Urothelium cell line (cell line): ENCODE measurements around the gene VWA5B1.

ENCODE experiments used
- DNase-seq: peaks from one replicate; pipeline ENCODE4 v3.0.0; 2011; ENCODE audit warnings: low spot score, mixed read lengths
- FAIRE-seq: peaks from 2 replicates; lab custom pipeline; 2011; peaks lifted over from hg19 to GRCh38; lab: Jason Lieb, UNC

The VWA5B1 gene

GRCh38 chr1:20365421-20366055 is 74.9 kb downstream of the VWA5B1 start:
- FAIRE-seq (no peak), DNase-seq (no peak)

GRCh38 chr1:20366056-20366462 is 75.4 kb downstream of the VWA5B1 start:
- DNase-seq (peak; percentile 38), FAIRE-seq (no peak)

GRCh38 chr1:20366463-20367115 is 75.9 kb downstream of the VWA5B1 start:
- FAIRE-seq (no peak), DNase-seq (no peak)

GRCh38 chr1:20367116-20367585 is 76.5 kb downstream of the VWA5B1 start:
- no peak for FAIRE-seq
- DNase-seq = peak; percentile 82

DNA sequence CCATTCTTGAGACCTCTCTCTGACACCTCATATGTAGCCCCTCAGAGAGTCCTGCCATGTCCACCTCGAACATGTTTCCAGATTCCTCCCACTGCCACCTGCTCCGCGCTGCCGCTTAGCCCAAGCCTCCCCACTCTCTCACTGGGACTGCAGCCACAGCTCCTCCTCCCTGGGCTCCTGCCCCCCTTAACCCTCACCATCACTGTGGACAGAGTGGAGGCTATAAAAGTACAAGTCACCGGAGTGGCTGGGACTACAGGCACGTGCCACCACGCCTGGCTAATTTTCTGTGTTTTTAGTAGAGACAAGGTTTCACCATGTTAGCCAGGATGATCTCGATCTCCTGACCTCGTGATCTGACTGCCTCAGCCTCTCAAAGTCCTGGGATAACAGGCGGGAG is 77.0 kb downstream of the VWA5B1 start:
- no peak for DNase-seq

GRCh38 chr1:20368866-20369470 is 78.3 kb downstream of the VWA5B1 start:
- FAIRE-seq (no peak), DNase-seq (no peak)

More for the DNA sequence above, 77.0 kb downstream of the VWA5B1 start:
- no peak for FAIRE-seq

DNA sequence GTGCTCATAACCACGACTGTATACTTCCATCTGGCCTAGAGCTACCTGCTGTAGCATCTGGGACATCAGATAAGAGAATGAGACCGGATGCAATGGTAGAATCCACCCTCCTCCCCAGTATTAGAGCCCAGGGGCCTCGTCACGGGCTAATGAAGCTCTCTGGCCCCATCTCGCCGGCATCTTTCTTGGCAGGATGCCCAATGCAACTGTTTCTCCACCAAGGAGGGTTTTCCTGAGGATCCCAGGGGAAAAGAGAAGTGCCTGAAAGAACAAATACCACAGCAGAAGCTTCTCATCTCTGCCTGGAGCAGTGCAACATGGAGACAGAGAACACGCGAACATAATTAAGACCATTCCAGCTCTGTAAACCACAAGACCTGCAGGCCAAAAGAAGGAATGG is 80.0 kb downstream of the VWA5B1 start:
- no peak for FAIRE-seq
- no peak for DNase-seq

GRCh38 chr1:20371411-20371810 is 80.7 kb downstream of the VWA5B1 start:
- DNase-seq = peak; percentile 45
- no peak for FAIRE-seq

DNA sequence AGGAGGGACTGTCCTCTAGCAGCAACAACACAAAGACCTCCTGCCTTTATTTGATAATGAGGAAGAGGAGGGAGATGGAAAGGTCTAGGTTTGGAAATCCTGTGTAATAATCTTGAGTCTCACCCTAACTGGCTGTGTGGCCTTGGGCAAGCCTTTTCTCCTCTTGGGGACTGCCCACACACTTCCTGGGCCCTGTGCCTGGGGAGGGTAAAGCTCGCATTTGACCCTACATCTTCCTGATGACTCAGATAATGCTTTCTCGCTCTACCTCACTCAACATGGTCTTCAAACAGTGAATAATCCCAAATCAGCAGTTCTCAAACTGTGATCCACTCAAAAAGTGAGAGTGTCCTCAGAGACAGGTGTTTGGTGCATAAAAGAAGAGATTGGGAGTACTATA is 81.2 kb downstream of the VWA5B1 start:
- no peak for FAIRE-seq
- DNase-seq = no peak

- DNase-seq (no peak), FAIRE-seq (no peak)
Observed at GRCh38 chr1:20372676-20373075, 82.0 kb downstream of the VWA5B1 start.

- DNase-seq (no peak), FAIRE-seq (no peak)
Observed at GRCh38 chr1:20373286-20373685, 82.6 kb downstream of the VWA5B1 start.

DNA sequence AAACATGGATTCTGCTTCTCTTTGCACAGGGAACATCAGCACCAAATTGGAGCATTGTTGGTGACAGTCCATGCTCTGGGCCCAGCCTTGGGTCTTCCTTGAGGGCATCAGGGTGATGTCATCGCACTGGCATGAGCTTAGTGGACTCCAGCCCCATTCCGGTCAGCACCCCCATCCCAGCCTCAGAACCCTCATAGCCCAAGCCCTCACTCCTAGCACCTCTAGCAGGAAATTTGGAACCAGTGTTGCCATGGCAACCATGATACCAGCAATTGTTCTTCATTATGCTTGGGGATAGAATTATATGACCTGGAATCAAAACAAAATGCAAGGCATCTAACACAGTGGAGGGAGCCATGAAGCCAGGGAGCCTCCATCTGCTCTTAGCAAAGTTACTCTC is 83.1 kb downstream of the VWA5B1 start:
- DNase-seq = no peak
- FAIRE-seq = no peak

GRCh38 chr1:20375563-20375962 is 84.9 kb downstream of the VWA5B1 start:
- DNase-seq (peak; percentile 44), FAIRE-seq (no peak)

DNA sequence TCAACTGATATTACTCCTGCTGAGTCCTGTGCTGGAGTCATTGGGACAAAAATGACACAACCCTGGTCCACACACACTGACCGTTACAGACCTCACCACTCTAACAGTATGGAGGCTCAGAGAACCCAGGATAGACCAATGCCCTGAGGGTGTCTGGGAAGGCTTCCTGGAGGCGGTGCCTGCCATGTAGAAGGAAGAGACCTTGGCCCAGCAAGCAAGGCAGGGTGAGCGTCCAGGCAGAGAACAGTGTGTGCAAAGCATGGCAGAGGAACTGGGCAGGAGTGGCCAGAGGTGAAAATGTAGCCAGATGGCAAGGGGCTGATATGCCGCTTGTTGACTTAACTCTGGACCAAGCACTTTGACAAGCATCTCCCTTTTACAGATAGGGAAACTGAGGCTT is 85.5 kb downstream of the VWA5B1 start:
- DNase-seq (no peak), FAIRE-seq (no peak)

DNA sequence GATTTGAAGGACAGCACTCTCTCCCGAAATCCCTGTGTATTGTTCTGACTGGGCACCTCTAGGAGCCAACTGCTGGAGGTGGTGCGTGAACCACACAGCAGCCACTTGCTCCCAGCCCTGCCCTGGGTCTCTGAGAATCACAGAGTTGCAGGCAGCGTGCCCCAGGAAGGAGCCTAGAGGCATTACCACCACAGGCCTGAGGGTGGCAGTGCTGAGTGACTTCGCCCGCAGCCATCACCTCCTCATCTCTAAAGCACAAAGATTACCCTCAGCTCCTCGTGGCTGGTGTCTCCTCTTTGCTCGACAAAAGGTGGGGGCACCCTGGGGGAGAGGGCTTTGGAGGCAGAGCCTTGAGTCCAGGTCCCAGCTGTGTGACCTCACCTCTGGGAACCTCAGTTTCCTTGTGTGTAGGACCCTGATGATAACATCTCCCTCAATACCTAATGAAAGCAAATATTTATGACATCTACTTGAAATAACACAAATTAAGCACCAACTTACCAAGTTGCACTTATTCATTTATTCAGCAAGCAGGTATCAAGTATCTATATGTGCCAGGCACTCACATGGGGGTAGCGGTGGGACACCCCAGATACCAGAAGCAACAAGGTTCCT is 86.3 kb downstream of the VWA5B1 start:
- DNase-seq (peak; percentile 50), FAIRE-seq (no peak)

GRCh38 chr1:20377516-20378270 is 87.0 kb downstream of the VWA5B1 start:
- FAIRE-seq (no peak), DNase-seq (no peak)

DNA sequence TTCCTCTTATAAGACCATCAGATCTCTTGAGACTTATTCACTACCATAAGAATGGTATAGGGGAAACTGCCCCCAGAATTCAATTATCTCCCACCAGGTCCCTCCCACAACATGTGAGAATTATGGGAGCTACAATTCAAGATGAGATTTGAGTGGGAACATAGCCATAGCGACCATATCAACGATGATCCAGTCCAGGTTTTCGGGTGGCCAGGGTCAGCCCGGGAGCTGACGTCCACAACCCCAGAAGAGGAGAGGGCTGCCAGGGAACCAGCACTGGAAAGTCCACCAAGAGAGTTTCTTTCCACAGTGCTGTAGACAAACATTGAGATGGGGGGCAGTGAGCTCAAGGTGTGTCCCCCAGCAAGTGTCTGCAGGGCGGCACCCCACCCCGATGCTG is 88.4 kb downstream of the VWA5B1 start:
- no peak for DNase-seq
- FAIRE-seq = no peak

GRCh38 chr1:20380175-20380574 is 89.5 kb downstream of the VWA5B1 start:
- peak; percentile 35 for DNase-seq
- no peak for FAIRE-seq

- FAIRE-seq (no peak), DNase-seq (peak; percentile 78)
Observed at GRCh38 chr1:20380616-20381035, 90.0 kb downstream of the VWA5B1 start.

- FAIRE-seq = no peak
- DNase-seq = no peak
Observed at GRCh38 chr1:20381045-20381641, 90.5 kb downstream of the VWA5B1 start.

- DNase-seq (no peak), FAIRE-seq (no peak)
Observed at GRCh38 chr1:20381961-20382360, 91.3 kb downstream of the VWA5B1 start.
